RWPE1 (cell line): ENCODE data around the gene EEF2K.
"Not testable (repeated sequence)": the region's sequence is repeated elsewhere in the genome, so short reads cannot be mapped to it uniquely, and the experiment has no call there.

Source experiments
- CTCF ChIA-PET: fragments of 350-600 bp; sonication (Branson Sonifier 250); formaldehyde crosslinking; extraction: SDS; loops from one replicate; lab custom pipeline; 2021; lab: Yijun Ruan, JAX
- POLR2A ChIA-PET: fragments of 400-600 bp; formaldehyde crosslinking; extraction: SDS; loops from one replicate; lab custom pipeline; 2020; ENCODE audit warnings: antibody characterized with exemption; ENCODE audit not compliant: low non-redundant PET; lab: Yijun Ruan, JAX
- DNase-seq: peaks from one replicate; pipeline ENCODE4 v3.0.0; 2012; ENCODE audit warnings: low spot score
- H3K27ac ChIP-seq: fragments of 450-650 bp; 2 replicates; pipeline ENCODE4 v1.5.1; 2017
- TF ChIP-seq, protein P1 (sequence below): fragments of 450-650 bp; conservative IDR thresholded peaks from 2 replicates; pipeline ENCODE4 v1.5.1; 2017; ENCODE audit warnings: low read depth, mild to moderate bottlenecking

Gene EEF2K

DNA sequence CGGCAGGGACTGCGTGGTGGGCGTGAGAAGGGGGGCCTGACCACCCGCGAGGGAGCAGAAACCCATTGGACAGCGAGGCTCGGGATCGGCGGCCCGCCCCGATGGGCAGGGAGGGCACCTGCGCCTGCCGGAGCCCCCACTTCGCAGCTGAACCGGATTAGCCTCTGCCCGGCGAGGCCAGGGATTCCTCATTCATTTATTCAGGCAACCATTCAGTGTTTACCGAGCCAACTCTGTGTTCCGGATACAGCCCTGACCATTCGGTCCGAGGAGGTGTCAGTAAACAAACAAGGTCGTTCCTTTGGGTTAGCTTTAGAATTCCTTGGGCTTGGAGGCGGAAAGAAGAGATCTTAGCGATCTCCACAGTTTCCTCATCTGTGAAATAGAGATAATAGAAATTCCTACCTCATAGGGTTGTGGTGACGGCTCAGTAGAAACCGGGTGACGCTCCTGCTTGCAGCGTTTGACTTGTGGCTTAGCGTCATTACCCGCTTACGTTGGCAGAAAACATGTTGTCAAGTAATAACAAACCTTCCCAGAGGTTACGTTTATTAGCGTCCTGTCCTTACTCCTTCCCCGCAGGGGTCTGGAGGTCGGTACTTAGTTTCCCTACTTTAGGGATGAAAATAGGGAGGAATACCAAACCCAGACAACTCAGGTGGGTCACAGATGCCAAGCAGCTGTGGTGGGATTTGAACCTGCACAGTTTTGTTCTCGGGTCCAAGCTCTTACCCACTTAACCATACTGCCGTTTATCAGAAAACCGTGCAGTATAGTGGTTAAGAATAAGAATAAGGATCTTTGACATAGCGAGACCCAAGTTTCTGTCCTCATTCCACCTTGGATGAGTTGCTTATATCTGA, 92.0 kb downstream of the EEF2K start:
- TF ChIP-seq, protein P1, sequence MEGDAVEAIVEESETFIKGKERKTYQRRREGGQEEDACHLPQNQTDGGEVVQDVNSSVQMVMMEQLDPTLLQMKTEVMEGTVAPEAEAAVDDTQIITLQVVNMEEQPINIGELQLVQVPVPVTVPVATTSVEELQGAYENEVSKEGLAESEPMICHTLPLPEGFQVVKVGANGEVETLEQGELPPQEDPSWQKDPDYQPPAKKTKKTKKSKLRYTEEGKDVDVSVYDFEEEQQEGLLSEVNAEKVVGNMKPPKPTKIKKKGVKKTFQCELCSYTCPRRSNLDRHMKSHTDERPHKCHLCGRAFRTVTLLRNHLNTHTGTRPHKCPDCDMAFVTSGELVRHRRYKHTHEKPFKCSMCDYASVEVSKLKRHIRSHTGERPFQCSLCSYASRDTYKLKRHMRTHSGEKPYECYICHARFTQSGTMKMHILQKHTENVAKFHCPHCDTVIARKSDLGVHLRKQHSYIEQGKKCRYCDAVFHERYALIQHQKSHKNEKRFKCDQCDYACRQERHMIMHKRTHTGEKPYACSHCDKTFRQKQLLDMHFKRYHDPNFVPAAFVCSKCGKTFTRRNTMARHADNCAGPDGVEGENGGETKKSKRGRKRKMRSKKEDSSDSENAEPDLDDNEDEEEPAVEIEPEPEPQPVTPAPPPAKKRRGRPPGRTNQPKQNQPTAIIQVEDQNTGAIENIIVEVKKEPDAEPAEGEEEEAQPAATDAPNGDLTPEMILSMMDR, result no peak
- CTCF ChIA-PET, result interaction anchor here (0.6 to 1.3 kb wide), 4 partner anchors 106 to 345 kb away, joined by 3 to 6 read pairs (median 4); no protein-coding TSS in a partner anchor
- H3K27ac ChIP-seq, result peak overlapping the region; percentile 90
- POLR2A ChIA-PET, result no interaction called here
- peak; percentile 87 for DNase-seq

DNA sequence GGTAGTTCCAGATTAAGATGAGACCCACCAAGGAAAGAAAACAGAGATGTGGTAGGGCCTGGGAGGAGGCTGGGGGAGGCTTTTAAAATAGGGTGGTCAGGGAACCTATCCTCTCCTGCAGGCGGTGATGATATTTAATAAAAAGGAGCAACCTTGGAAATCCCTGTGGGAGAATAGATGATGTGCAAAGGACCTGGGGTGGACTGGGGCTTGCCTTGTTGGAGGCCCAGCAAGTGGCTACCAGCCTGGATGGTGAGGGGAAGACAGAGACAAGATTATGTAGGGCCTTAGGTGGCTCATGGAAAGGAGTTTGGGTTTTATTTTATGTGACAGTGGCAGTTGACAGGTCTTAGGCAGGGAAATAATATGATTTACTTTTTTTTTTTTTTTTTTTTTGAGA, 93.0 kb downstream of the EEF2K start:
- CTCF ChIA-PET, result interaction anchor here (0.6 to 0.7 kb wide), 3 partner anchors 9 to 176 kb away, joined by 3 read pairs; no protein-coding TSS in a partner anchor
- TF ChIP-seq, protein P1, result no peak
- DNase-seq, result no peak
- H3K27ac ChIP-seq, result peak overlapping the region; percentile 18; the same call in 1 of the 2 replicates
- POLR2A ChIA-PET, result interaction anchor here (0.6 kb wide), 1 partner anchor 74 kb away, joined by 3 read pairs; no protein-coding TSS in a partner anchor

DNA sequence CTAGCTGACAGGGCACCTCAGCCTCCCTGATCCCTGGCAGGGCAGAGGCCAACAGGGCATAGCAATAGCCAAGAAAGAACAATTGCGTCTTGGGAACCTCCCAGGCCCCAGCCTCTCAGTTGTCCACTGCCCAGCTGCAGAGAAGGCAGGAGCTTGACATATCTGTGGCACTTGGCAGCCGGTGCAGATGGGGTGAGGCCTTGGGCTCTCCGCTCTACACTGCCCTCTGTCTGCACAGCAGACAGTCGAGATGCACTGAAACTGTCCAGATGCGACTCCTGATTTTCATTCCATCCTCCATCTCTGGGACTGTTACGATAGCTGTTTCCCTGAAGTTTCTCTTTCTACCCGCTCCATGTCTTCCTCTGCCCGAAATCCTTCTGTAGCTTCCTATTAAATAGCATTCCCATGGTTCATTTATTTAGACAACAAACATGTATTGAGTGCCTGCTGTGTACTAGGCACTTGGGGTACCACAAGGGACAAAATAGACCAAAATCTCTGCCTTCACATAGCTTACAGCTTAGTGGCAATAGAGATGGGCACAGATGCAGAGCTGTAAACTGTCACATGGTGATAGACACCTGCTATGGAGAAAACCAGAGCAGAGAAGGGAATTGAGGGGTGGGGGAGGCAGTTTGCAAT, 94.5 kb downstream of the EEF2K start:
- 0 out of 2 replicates have a peak overlapping the region, but pooled peaks have one; percentile 4 for H3K27ac ChIP-seq
- peak; percentile 33 for DNase-seq
- ChIA-PET POLR2A (no interaction called here), CTCF (interaction anchor here (0.6 to 1.6 kb wide), 6 partner anchors 10 to 104 kb away, joined by 3 to 8 read pairs (median 4); no protein-coding TSS in a partner anchor)
- TF ChIP-seq, protein P1, result peak; percentile 32

DNA sequence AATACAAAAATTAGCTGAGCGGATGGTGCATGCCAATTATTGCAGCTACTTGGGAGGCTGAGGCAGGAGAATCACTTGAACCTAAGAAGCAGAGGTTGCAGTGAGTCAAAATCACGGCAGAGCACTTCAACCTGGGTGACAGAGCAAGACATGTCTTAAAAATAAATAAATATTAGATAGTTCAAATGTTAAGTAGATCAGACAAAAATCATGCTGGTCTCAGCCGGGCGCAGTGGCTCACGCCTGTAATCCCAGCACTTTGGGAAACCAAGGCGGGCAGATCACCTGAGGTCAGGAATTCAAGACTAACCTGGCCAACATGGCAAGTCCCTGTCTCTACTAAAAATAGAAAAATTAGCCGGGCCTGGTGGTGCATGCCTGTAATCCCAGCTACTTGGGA, 95.3 kb downstream of the EEF2K start:
- POLR2A ChIA-PET, result interaction anchor here (0.5 kb wide), 1 partner anchor 105 kb away, joined by 3 read pairs; no protein-coding TSS in a partner anchor
- CTCF ChIA-PET, result interaction anchor here (1.3 to 1.6 kb wide), 2 partner anchors 20 to 97 kb away, joined by 4 to 8 read pairs; no protein-coding TSS in a partner anchor

DNA sequence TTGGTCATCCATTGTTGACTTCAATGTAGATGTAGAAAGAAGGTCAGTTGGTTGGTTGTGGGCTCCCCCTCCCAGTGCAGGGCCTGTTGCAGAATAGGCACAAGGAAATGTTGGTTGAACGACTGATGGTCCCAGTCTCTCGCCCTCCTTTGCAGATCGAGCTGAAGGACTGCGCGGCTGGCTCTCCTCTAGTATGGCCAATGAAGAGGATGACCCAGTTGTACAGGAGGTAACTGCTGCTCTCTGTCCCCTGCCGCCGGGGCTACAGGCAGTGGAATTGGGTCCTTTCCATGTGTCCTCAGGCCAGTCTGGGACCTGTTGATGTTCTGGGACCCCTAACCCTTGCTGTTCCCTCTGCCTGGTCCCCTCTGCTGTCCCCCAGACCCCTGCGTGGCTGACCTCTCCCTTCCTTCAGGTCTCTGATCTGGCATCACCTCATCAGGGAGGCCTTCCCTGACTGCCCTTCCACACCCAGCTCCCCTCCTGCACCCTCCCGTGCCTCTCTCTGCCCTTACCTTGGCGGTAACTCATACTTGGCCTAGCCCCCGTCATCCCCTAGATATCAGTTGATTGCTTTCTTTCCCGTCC, 96.8 kb downstream of the EEF2K start:
- no peak for DNase-seq
- ChIA-PET CTCF (no interaction called here), POLR2A (no interaction called here)
- H3K27ac ChIP-seq, result no peak overlapping the region
- TF ChIP-seq, protein P1, result no peak

More for the DNA sequence above, 95.3 kb downstream of the EEF2K start:
- not testable (repeated sequence) for H3K27ac ChIP-seq, DNase-seq

DNA sequence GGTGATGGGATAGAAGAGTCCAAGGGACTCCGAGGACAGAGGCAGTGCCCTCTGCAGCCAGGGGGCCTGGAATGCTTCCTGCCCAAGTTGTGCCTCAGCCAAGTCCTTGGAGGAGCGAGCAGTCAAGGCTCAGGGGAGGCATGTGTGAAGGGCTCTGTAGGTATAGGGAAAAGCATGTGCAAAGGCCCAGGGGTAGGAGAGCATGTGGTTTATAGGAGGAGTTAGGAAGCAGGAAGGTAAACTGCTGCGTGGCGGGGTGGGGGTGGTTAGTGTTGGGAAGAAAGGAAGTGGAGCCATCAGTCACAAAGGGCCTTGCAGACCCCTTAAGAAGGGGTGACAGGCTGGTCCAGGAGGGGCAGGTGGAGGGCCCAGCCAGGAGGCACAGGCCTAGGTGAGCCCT, 98.3 kb downstream of the EEF2K start:
- no peak overlapping the region for H3K27ac ChIP-seq
- ChIA-PET CTCF (interaction anchor here (1.0 kb wide), 1 partner anchor 14 kb away, joined by 3 read pairs; no protein-coding TSS in a partner anchor), POLR2A (no interaction called here)
- TF ChIP-seq, protein P1, result no peak
- DNase-seq, result no peak
